T-helper 2 cell treated with Interferon-gamma antibody and Interleukin-4, amounts not matched to agents 5 μg/mL and 100 μg/mL, for 36 hours (primary cell): ENCODE measurements around the gene NOP9.
A peak's percentile ranks its signal among the peaks of the same experiment; 100 is the strongest.
"Not testable (repeated sequence)": the region's sequence is repeated elsewhere in the genome, so short reads cannot be mapped to it uniquely, and the experiment has no call there.

Experiments
- DNase-seq: peaks from one replicate; pipeline ENCODE4 v3.0.0; 2021; ENCODE audit warnings: low spot score
- H3K27ac Mint-ChIP-seq: one replicate; pipeline ENCODE4 v1.8.0; 2021; ENCODE audit warnings: mild to moderate bottlenecking, mixed read lengths
- H3K27me3 Mint-ChIP-seq: one replicate; pipeline ENCODE4 v1.8.0; 2021; ENCODE audit warnings: low read depth, mixed read lengths
- H3K36me3 Mint-ChIP-seq: one replicate; pipeline ENCODE4 v1.8.0; 2021; ENCODE audit warnings: low read depth, mixed read lengths
- H3K4me1 Mint-ChIP-seq: one replicate; pipeline ENCODE4 v1.8.0; 2021; ENCODE audit warnings: low read depth, mixed read lengths
- H3K4me3 Mint-ChIP-seq: one replicate; pipeline ENCODE4 v1.8.0; 2022; ENCODE audit warnings: mild to moderate bottlenecking, moderate library complexity, mixed read lengths
- H3K9me3 Mint-ChIP-seq: one replicate; pipeline ENCODE4 v1.8.0; 2021; ENCODE audit warnings: mixed read lengths

NOP9 gene

GRCh38 chr14:24314377-24315193, 14.9 kb downstream of the NOP9 start:
- Mint-ChIP-seq H3K27ac (peak overlapping the region; percentile 80), H3K9me3 (no peaks in the 10 kb centered on the region), H3K4me3 (peak overlapping the region; percentile 87), H3K27me3 (no peaks in the 10 kb centered on the region), H3K36me3 (peaks cover 29% of the 10 kb centered on the region), H3K4me1 (peaks cover 55% of the 10 kb centered on the region)
- DNase-seq: no peak

- no peak overlapping the region for H3K27ac Mint-ChIP-seq
- peaks cover 28% of the 10 kb centered on the region for H3K36me3 Mint-ChIP-seq
- peaks cover 4% of the 10 kb centered on the region for H3K27me3 Mint-ChIP-seq
- H3K9me3 Mint-ChIP-seq: no peaks in the 10 kb centered on the region
- H3K4me3 Mint-ChIP-seq: peak overlapping the region; percentile 20
- H3K4me1 Mint-ChIP-seq: peaks cover 48% of the 10 kb centered on the region
- no peak for DNase-seq
These were observed 15.7 kb downstream of the NOP9 start for GRCh38 chr14:24315243-24315806.

GRCh38 chr14:24315807-24316596, 16.4 kb downstream of the NOP9 start:
- Mint-ChIP-seq H3K4me3 (no peak overlapping the region), H3K4me1 (peaks cover 46% of the 10 kb centered on the region), H3K27me3 (peaks cover 5% of the 10 kb centered on the region), H3K27ac (no peak overlapping the region), H3K9me3 (no peaks in the 10 kb centered on the region), H3K36me3 (peaks cover 28% of the 10 kb centered on the region)
- DNase-seq: no peak

GRCh38 chr14:24316597-24316950, 16.9 kb downstream of the NOP9 start:
- H3K9me3 Mint-ChIP-seq: no peaks in the 10 kb centered on the region
- H3K4me3 Mint-ChIP-seq: no peak overlapping the region
- peaks cover 5% of the 10 kb centered on the region for H3K27me3 Mint-ChIP-seq
- H3K4me1 Mint-ChIP-seq: peaks cover 46% of the 10 kb centered on the region
- DNase-seq: no peak
- no peak overlapping the region for H3K27ac Mint-ChIP-seq
- H3K36me3 Mint-ChIP-seq: peaks cover 28% of the 10 kb centered on the region

- peaks cover 40% of the 10 kb centered on the region for H3K4me1 Mint-ChIP-seq
- no peak for DNase-seq
- no peak overlapping the region for H3K4me3 Mint-ChIP-seq
- H3K27me3 Mint-ChIP-seq: peaks cover 5% of the 10 kb centered on the region
- H3K9me3 Mint-ChIP-seq: no peaks in the 10 kb centered on the region
- peak overlapping the region; percentile 1 for H3K27ac Mint-ChIP-seq
- peaks cover 23% of the 10 kb centered on the region for H3K36me3 Mint-ChIP-seq
These were observed 17.7 kb downstream of the NOP9 start for GRCh38 chr14:24317141-24317928.

- peaks cover 13% of the 10 kb centered on the region for H3K4me1 Mint-ChIP-seq
- H3K27me3 Mint-ChIP-seq: peaks cover 5% of the 10 kb centered on the region
- no peaks in the 10 kb centered on the region for H3K9me3 Mint-ChIP-seq
- H3K4me3 Mint-ChIP-seq: no peak overlapping the region
- DNase-seq: no peak
- no peak overlapping the region for H3K27ac Mint-ChIP-seq
- peaks cover 6% of the 10 kb centered on the region for H3K36me3 Mint-ChIP-seq
These were observed 21.7 kb downstream of the NOP9 start for GRCh38 chr14:24321212-24321975.

- Mint-ChIP-seq H3K9me3 (no peaks in the 10 kb centered on the region), H3K36me3 (no peaks in the 10 kb centered on the region), H3K4me3 (no peak overlapping the region), H3K27ac (no peak overlapping the region), H3K4me1 (peaks cover 14% of the 10 kb centered on the region), H3K27me3 (peaks cover 5% of the 10 kb centered on the region)
- DNase-seq: no peak
These were observed 23.0 kb downstream of the NOP9 start for GRCh38 chr14:24322672-24323071.

GRCh38 chr14:24323341-24323740, 23.7 kb downstream of the NOP9 start:
- DNase-seq: no peak
- no peaks in the 10 kb centered on the region for H3K9me3 Mint-ChIP-seq
- H3K36me3 Mint-ChIP-seq: no peaks in the 10 kb centered on the region
- no peak overlapping the region for H3K27ac Mint-ChIP-seq
- no peak overlapping the region for H3K4me3 Mint-ChIP-seq
- peaks cover 11% of the 10 kb centered on the region for H3K4me1 Mint-ChIP-seq
- peaks cover 5% of the 10 kb centered on the region for H3K27me3 Mint-ChIP-seq

- H3K27ac Mint-ChIP-seq: no peak overlapping the region
- H3K36me3 Mint-ChIP-seq: no peaks in the 10 kb centered on the region
- H3K4me1 Mint-ChIP-seq: peaks cover 16% of the 10 kb centered on the region
- no peak overlapping the region for H3K4me3 Mint-ChIP-seq
- no peak for DNase-seq
- peaks cover 5% of the 10 kb centered on the region for H3K27me3 Mint-ChIP-seq
- no peaks in the 10 kb centered on the region for H3K9me3 Mint-ChIP-seq
These were observed 24.4 kb downstream of the NOP9 start for GRCh38 chr14:24324024-24324423.

- Mint-ChIP-seq H3K4me1 (peaks cover 21% of the 10 kb centered on the region), H3K36me3 (no peaks in the 10 kb centered on the region), H3K4me3 (no peak overlapping the region), H3K27me3 (peaks cover 4% of the 10 kb centered on the region), H3K27ac (no peak overlapping the region), H3K9me3 (no peaks in the 10 kb centered on the region)
- no peak for DNase-seq
These were observed 25.4 kb downstream of the NOP9 start for GRCh38 chr14:24325041-24325530.

GRCh38 chr14:24325963-24326362, 26.3 kb downstream of the NOP9 start:
- no peak overlapping the region for H3K27ac Mint-ChIP-seq
- no peaks in the 10 kb centered on the region for H3K27me3 Mint-ChIP-seq
- peaks cover 23% of the 10 kb centered on the region for H3K4me1 Mint-ChIP-seq
- H3K4me3 Mint-ChIP-seq: no peak overlapping the region
- no peaks in the 10 kb centered on the region for H3K9me3 Mint-ChIP-seq
- no peak for DNase-seq
- no peaks in the 10 kb centered on the region for H3K36me3 Mint-ChIP-seq

- peaks cover 4% of the 10 kb centered on the region for H3K27me3 Mint-ChIP-seq
- H3K4me3 Mint-ChIP-seq: no peak overlapping the region
- peaks cover 30% of the 10 kb centered on the region for H3K4me1 Mint-ChIP-seq
- H3K27ac Mint-ChIP-seq: peak overlapping the region; percentile 68
- no peaks in the 10 kb centered on the region for H3K9me3 Mint-ChIP-seq
- H3K36me3 Mint-ChIP-seq: peaks cover 1% of the 10 kb centered on the region
- no peak for DNase-seq
These were observed 27.7 kb downstream of the NOP9 start for GRCh38 chr14:24327303-24327702.

GRCh38 chr14:24327914-24328313, 28.3 kb downstream of the NOP9 start:
- H3K9me3 Mint-ChIP-seq: not testable (repeated sequence)

More at GRCh38 chr14:24327914-24328313, 28.3 kb downstream of the NOP9 start:
- not testable (repeated sequence) for DNase-seq, H3K4me3 Mint-ChIP-seq, H3K36me3 Mint-ChIP-seq, H3K27ac Mint-ChIP-seq, H3K27me3 Mint-ChIP-seq
- H3K4me1 Mint-ChIP-seq: peaks cover 33% of the 10 kb centered on the region
